ENCODE results near the gene UBE2Q2.
A peak's percentile ranks its signal among the peaks of the same experiment; 100 is the strongest.

UBE2Q2 gene

DNA sequence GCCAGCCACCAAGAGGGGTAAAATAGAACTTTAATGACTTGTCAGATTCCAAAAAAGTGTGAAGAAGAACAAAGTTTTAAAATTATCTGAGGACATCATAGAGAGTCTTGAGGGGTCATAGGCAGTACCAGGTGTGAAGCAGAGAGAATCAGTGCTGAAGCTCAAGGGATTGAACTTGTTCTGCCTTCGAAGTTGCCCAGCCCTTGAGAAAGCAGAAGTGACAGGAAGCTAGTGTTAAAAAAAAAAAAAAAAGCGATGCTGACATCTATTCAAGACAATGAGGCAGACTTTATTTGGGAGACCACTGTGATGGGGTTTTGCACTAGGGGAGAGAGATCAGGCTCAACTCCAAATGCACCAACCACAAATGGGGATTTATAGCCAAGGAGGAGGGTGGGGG lies 82.2 kb downstream of the UBE2Q2 start:
- Histone ChIP-seq H2BK15ac (ENCODE audit: low read depth, poor library complexity, severe bottlenecking) (no peak overlapping the region), H3K4me2 (ENCODE audit: low read length, poor library complexity, severe bottlenecking) (no peak overlapping the region), H3K9me3 (ENCODE audit: control insufficient read depth, low read length) (no peaks in the 10 kb centered on the region), H3K9ac (ENCODE audit: low read length) (no peak overlapping the region), H2AK5ac (ENCODE audit: low read length, severe bottlenecking) (no peak overlapping the region), H3K23ac (ENCODE audit: low read length in 2 of 2) (no peak overlapping the region), H2AFZ (ENCODE audit: low read depth, low read length) (no peak overlapping the region), H4K8ac (ENCODE audit: low read length) (no peak overlapping the region), H2BK120ac (ENCODE audit: low read depth, low read length) (no peak overlapping the region), H3K4me1 (ENCODE audit: control insufficient read depth, insufficient read depth, low read depth, low read length) (peaks cover 9% of the 10 kb centered on the region), H3K36me3 (ENCODE audit: control insufficient read depth in 1 of 2, insufficient read depth in 2 of 2, low read depth in 1 of 2, low read length in 2 of 2) (peaks cover 4 to 50% of the 10 kb centered on the region in 2 experiments), H3K18ac (ENCODE audit: low read depth in 1 of 2, low read length in 2 of 2) (no peak overlapping the region), H3K4me3 (ENCODE audit: insufficient read depth in 1 of 2, low read depth in 1 of 2, low read length in 2 of 2) (no peak overlapping the region), H3K79me1 (replicated peaks; ENCODE audit: low read length, poor library complexity, severe bottlenecking) (peaks cover 38% of the 10 kb centered on the region), H3K27ac (ENCODE audit: low read length, poor library complexity, severe bottlenecking) (no peak overlapping the region), H3K14ac (ENCODE audit: low read length in 2 of 2) (no peak overlapping the region), H2BK5ac (ENCODE audit: low read depth, low read length, poor library complexity, severe bottlenecking) (no peak overlapping the region), H3K27me3 (ENCODE audit: control insufficient read depth in 1 of 2, insufficient read depth in 1 of 2, low read length in 2 of 2) (no peaks in the 10 kb centered on the region), H4K91ac (ENCODE audit: low read length) (no peak overlapping the region), H3K4ac (ENCODE audit: low read depth in 1 of 2, low read length in 2 of 2) (no peak overlapping the region), H2BK12ac (ENCODE audit: low read length in 2 of 2) (no peak overlapping the region)
- WGBS = 100% methylated on average over 1 of the region's 2 CpGs
- no peak for DNase-seq

DNA sequence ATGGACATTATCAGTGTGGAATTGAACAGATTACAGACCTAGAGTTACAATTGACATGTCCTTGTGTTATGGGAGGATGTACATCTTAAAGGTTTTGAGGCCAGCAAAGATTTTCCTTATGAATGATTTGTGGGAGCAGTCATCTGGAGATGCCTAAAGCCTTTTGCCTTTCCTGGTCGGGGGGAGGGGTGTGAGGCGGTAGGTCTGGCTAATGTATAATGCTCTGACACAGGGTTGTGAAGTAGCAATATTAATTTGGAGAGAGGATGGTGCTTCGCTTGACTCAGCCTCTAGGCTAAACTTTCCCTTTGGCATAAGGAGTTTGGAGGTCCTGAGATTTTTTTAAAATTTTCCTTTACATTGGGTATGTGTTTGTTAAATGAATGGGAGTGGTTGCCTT lies 83.7 kb downstream of the UBE2Q2 start:
- 77% methylated on average over 3 of the region's 3 CpGs for WGBS
- no peak overlapping the region for H3K18ac ChIP-seq (ENCODE audit: low read depth in 1 of 2, low read length in 2 of 2)
- H2BK5ac ChIP-seq (ENCODE audit: low read depth, low read length, poor library complexity, severe bottlenecking) = no peak overlapping the region
- H2AK5ac ChIP-seq (ENCODE audit: low read length, severe bottlenecking) = no peak overlapping the region
- no peak overlapping the region for H3K23ac ChIP-seq (ENCODE audit: low read length in 2 of 2)
- H3K9ac ChIP-seq (ENCODE audit: low read length) = no peak overlapping the region
- H3K36me3 ChIP-seq (ENCODE audit: control insufficient read depth in 1 of 2, insufficient read depth in 2 of 2, low read depth in 1 of 2, low read length in 2 of 2) = peaks cover 6 to 60% of the 10 kb centered on the region in 2 experiments
- no peak overlapping the region for H4K8ac ChIP-seq (ENCODE audit: low read length)
- H3K4ac ChIP-seq (ENCODE audit: low read depth in 1 of 2, low read length in 2 of 2) = no peak overlapping the region
- H3K27me3 ChIP-seq (ENCODE audit: control insufficient read depth in 1 of 2, insufficient read depth in 1 of 2, low read length in 2 of 2) = no peaks in the 10 kb centered on the region
- H3K4me1 ChIP-seq (ENCODE audit: control insufficient read depth, insufficient read depth, low read depth, low read length) = peaks cover 9% of the 10 kb centered on the region
- no peak overlapping the region for H2BK15ac ChIP-seq (ENCODE audit: low read depth, poor library complexity, severe bottlenecking)
- H2BK12ac ChIP-seq (ENCODE audit: low read length in 2 of 2) = no peak overlapping the region
- H2BK120ac ChIP-seq (ENCODE audit: low read depth, low read length) = no peak overlapping the region
- H3K4me2 ChIP-seq (ENCODE audit: low read length, poor library complexity, severe bottlenecking) = no peak overlapping the region
- H3K4me3 ChIP-seq (ENCODE audit: insufficient read depth in 1 of 2, low read depth in 1 of 2, low read length in 2 of 2) = no peak overlapping the region
- H2AFZ ChIP-seq (ENCODE audit: low read depth, low read length) = no peak overlapping the region
- H3K79me1 ChIP-seq (replicated peaks; ENCODE audit: low read length, poor library complexity, severe bottlenecking) = peaks cover 39% of the 10 kb centered on the region
- no peak for DNase-seq
- H4K91ac ChIP-seq (ENCODE audit: low read length) = no peak overlapping the region
- no peaks in the 10 kb centered on the region for H3K9me3 ChIP-seq (ENCODE audit: control insufficient read depth, low read length)
- H3K27ac ChIP-seq (ENCODE audit: low read length, poor library complexity, severe bottlenecking) = no peak overlapping the region
- H3K14ac ChIP-seq (ENCODE audit: low read length in 2 of 2) = no peak overlapping the region

DNA sequence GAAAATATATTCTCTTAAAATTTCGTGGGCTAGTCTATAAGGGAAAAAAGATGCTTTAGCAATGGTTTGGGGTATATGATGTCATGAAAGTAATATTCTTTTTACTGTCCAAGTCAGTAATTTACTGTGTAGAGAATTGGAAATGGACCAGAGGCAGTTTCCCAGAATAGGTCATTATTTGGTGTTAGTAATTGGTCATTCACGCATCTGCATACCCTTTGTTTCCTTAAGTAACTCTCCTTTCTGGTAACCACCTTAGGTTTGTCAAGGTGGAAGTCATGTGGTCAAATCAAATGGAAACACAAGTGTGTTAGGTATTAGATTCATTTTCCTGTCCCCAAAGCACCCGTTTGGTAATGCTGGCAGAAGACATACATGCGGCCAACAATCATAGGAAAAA lies 84.4 kb downstream of the UBE2Q2 start:
- no peak overlapping the region for H2AK5ac ChIP-seq (ENCODE audit: low read length, severe bottlenecking)
- H3K9me3 ChIP-seq (ENCODE audit: control insufficient read depth, low read length) = no peaks in the 10 kb centered on the region
- no peak overlapping the region for H3K9ac ChIP-seq (ENCODE audit: low read length)
- no peak overlapping the region for H3K4me3 ChIP-seq (ENCODE audit: insufficient read depth in 1 of 2, low read depth in 1 of 2, low read length in 2 of 2)
- no peak overlapping the region for H4K8ac ChIP-seq (ENCODE audit: low read length)
- H3K79me1 ChIP-seq (replicated peaks; ENCODE audit: low read length, poor library complexity, severe bottlenecking) = peaks cover 34% of the 10 kb centered on the region
- no peak overlapping the region for H2BK15ac ChIP-seq (ENCODE audit: low read depth, poor library complexity, severe bottlenecking)
- DNase-seq = no peak
- H3K27me3 ChIP-seq (ENCODE audit: control insufficient read depth in 1 of 2, insufficient read depth in 1 of 2, low read length in 2 of 2) = no peaks in the 10 kb centered on the region
- H3K23ac ChIP-seq (ENCODE audit: low read length in 2 of 2) = no peak overlapping the region
- H4K91ac ChIP-seq (ENCODE audit: low read length) = no peak overlapping the region
- H3K4me2 ChIP-seq (ENCODE audit: low read length, poor library complexity, severe bottlenecking) = no peak overlapping the region
- no peak overlapping the region for H2BK120ac ChIP-seq (ENCODE audit: low read depth, low read length)
- H3K14ac ChIP-seq (ENCODE audit: low read length in 2 of 2) = no peak overlapping the region
- H2AFZ ChIP-seq (ENCODE audit: low read depth, low read length) = no peak overlapping the region
- H3K4me1 ChIP-seq (ENCODE audit: control insufficient read depth, insufficient read depth, low read depth, low read length) = peaks cover 4% of the 10 kb centered on the region
- no peak overlapping the region for H2BK5ac ChIP-seq (ENCODE audit: low read depth, low read length, poor library complexity, severe bottlenecking)
- no peak overlapping the region for H3K18ac ChIP-seq (ENCODE audit: low read depth in 1 of 2, low read length in 2 of 2)
- H2BK12ac ChIP-seq (ENCODE audit: low read length in 2 of 2) = no peak overlapping the region
- no peak overlapping the region for H3K27ac ChIP-seq (ENCODE audit: low read length, poor library complexity, severe bottlenecking)
- no peak overlapping the region for H3K4ac ChIP-seq (ENCODE audit: low read depth in 1 of 2, low read length in 2 of 2)
- 97% methylated on average over 4 of the region's 4 CpGs for WGBS
- peaks cover 9 to 67% of the 10 kb centered on the region in 2 experiments for H3K36me3 ChIP-seq (ENCODE audit: control insufficient read depth in 1 of 2, insufficient read depth in 2 of 2, low read depth in 1 of 2, low read length in 2 of 2)

DNA sequence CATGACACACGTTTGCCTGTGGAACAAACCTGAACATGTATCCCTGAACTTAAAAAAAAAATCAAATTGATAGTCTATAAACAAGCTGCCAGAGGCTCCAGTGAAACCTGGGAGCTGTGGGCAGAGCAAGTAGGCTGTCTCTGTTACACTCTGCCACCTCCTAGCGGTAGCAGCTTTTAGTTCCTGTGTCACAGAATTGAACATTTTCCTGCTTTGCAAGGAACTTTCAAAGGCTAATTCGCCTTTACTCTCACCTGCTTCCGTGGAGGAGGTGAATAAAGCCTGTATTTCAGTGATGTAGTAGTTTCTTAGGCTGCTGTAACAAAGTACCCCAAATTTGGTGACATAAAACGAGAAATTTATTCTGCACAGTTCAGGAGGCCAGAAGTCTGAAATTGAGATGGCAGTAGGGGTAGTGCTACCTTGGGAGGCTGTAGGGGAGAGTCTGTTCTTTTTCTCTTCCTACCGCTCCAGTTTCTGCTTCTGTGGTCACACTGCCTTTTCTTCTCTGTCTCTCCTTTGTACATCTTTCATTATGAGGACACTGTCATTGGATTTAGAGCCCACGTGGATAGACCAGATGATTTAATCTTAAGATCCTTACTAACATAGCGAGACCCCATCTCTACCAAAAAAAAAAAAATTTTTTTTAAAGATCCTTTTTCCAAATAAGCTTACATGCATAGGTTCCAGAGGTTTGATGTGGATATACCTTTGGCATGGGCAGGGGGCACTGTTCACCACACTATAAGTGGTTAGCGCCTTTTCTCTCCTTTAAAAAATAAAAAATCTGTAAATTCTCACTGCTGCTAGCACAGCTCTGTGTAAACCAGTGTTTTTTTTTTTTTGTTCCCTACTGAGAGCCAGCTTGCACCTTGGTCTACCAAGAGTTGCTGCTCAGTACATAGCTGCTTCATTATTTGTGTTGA lies 85.7 kb downstream of the UBE2Q2 start:
- no peaks in the 10 kb centered on the region for H3K9me3 ChIP-seq (ENCODE audit: control insufficient read depth, low read length)
- H2BK120ac ChIP-seq (ENCODE audit: low read depth, low read length) = no peak overlapping the region
- 68% methylated on average over 7 of the region's 9 CpGs for WGBS
- H2AFZ ChIP-seq (ENCODE audit: low read depth, low read length) = no peak overlapping the region
- peaks cover 28% of the 10 kb centered on the region for H3K79me1 ChIP-seq (replicated peaks; ENCODE audit: low read length, poor library complexity, severe bottlenecking)
- no peaks in the 10 kb centered on the region for H3K27me3 ChIP-seq (ENCODE audit: control insufficient read depth in 1 of 2, insufficient read depth in 1 of 2, low read length in 2 of 2)
- no peak overlapping the region for H2BK5ac ChIP-seq (ENCODE audit: low read depth, low read length, poor library complexity, severe bottlenecking)
- H3K27ac ChIP-seq (ENCODE audit: low read length, poor library complexity, severe bottlenecking) = no peak overlapping the region
- no peak overlapping the region for H3K4me3 ChIP-seq (ENCODE audit: insufficient read depth in 1 of 2, low read depth in 1 of 2, low read length in 2 of 2)
- H3K14ac ChIP-seq (ENCODE audit: low read length in 2 of 2) = no peak overlapping the region
- no peak overlapping the region for H3K23ac ChIP-seq (ENCODE audit: low read length in 2 of 2)
- H2AK5ac ChIP-seq (ENCODE audit: low read length, severe bottlenecking) = no peak overlapping the region
- peaks cover 11 to 76% of the 10 kb centered on the region in 2 experiments for H3K36me3 ChIP-seq (ENCODE audit: control insufficient read depth in 1 of 2, insufficient read depth in 2 of 2, low read depth in 1 of 2, low read length in 2 of 2)
- no peak overlapping the region for H2BK15ac ChIP-seq (ENCODE audit: low read depth, poor library complexity, severe bottlenecking)
- H4K8ac ChIP-seq (ENCODE audit: low read length) = no peak overlapping the region
- peak; percentile 57 for DNase-seq
- peaks cover 4% of the 10 kb centered on the region for H3K4me1 ChIP-seq (ENCODE audit: control insufficient read depth, insufficient read depth, low read depth, low read length)
- H3K9ac ChIP-seq (ENCODE audit: low read length) = no peak overlapping the region
- no peak overlapping the region for H3K4ac ChIP-seq (ENCODE audit: low read depth in 1 of 2, low read length in 2 of 2)
- no peak overlapping the region for H3K4me2 ChIP-seq (ENCODE audit: low read length, poor library complexity, severe bottlenecking)
- H3K18ac ChIP-seq (ENCODE audit: low read depth in 1 of 2, low read length in 2 of 2) = no peak overlapping the region
- H4K91ac ChIP-seq (ENCODE audit: low read length) = no peak overlapping the region
- H2BK12ac ChIP-seq (ENCODE audit: low read length in 2 of 2) = no peak overlapping the region

Measured in mesenchymal stem cell (in vitro differentiated cells and primary cell).